NT2/D1 (cell line): ENCODE results near the gene KANSL2.
A peak's percentile ranks its signal among the peaks of the same experiment; 100 is the strongest.
"Not testable (repeated sequence)": the region's sequence is repeated elsewhere in the genome, so short reads cannot be mapped to it uniquely, and the experiment has no call there.

Experiments used
- DNase-seq: peaks from one replicate; pipeline ENCODE4 v3.0.0-alpha.2; 2011; ENCODE audit warnings: low read depth, low spot score
- H3K27me3 ChIP-seq: 2 replicates; pipeline ENCODE4 v1.6.0; 2011; ENCODE audit warnings: mild to moderate bottlenecking; ENCODE audit not compliant: insufficient read length, insufficient read depth
- H3K36me3 ChIP-seq: 2 replicates; pipeline ENCODE4 v1.6.1; 2011; ENCODE audit warnings: mild to moderate bottlenecking, low read length, mixed read lengths; ENCODE audit not compliant: insufficient read depth, insufficient read length
- H3K4me1 ChIP-seq: 2 replicates; pipeline ENCODE4 v1.5.1; 2011; ENCODE audit not compliant: insufficient read depth, insufficient read length
- H3K4me3 ChIP-seq: 2 replicates; pipeline ENCODE4 v1.5.1; 2011; ENCODE audit warnings: low read depth; ENCODE audit not compliant: insufficient read length
- H3K9ac ChIP-seq: 2 replicates; pipeline ENCODE4 v1.6.0; 2011; ENCODE audit warnings: low read depth; ENCODE audit not compliant: insufficient read length
- H3K9me3 ChIP-seq: 2 replicates; pipeline ENCODE4 v1.5.1; 2011; ENCODE audit warnings: mild to moderate bottlenecking, low read length; ENCODE audit not compliant: insufficient read depth
- SUZ12 ChIP-seq: IDR thresholded peaks from 2 replicates; pipeline ENCODE4 v1.6.1; 2011; ENCODE audit not compliant: insufficient read length, insufficient read depth; ENCODE audit errors: extremely low read depth
- YY1 ChIP-seq: IDR thresholded peaks from 2 replicates; pipeline ENCODE4 v1.6.1; 2011; ENCODE audit not compliant: insufficient read length, insufficient read depth
- ZNF274 ChIP-seq: IDR thresholded peaks from 2 replicates; pipeline ENCODE4 v1.6.1; 2011; ENCODE audit warnings: mild to moderate bottlenecking, low read depth, low read length

The KANSL2 gene, protein sequence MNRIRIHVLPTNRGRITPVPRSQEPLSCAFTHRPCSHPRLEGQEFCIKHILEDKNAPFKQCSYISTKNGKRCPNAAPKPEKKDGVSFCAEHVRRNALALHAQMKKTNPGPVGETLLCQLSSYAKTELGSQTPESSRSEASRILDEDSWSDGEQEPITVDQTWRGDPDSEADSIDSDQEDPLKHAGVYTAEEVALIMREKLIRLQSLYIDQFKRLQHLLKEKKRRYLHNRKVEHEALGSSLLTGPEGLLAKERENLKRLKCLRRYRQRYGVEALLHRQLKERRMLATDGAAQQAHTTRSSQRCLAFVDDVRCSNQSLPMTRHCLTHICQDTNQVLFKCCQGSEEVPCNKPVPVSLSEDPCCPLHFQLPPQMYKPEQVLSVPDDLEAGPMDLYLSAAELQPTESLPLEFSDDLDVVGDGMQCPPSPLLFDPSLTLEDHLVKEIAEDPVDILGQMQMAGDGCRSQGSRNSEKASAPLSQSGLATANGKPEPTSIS

DNA sequence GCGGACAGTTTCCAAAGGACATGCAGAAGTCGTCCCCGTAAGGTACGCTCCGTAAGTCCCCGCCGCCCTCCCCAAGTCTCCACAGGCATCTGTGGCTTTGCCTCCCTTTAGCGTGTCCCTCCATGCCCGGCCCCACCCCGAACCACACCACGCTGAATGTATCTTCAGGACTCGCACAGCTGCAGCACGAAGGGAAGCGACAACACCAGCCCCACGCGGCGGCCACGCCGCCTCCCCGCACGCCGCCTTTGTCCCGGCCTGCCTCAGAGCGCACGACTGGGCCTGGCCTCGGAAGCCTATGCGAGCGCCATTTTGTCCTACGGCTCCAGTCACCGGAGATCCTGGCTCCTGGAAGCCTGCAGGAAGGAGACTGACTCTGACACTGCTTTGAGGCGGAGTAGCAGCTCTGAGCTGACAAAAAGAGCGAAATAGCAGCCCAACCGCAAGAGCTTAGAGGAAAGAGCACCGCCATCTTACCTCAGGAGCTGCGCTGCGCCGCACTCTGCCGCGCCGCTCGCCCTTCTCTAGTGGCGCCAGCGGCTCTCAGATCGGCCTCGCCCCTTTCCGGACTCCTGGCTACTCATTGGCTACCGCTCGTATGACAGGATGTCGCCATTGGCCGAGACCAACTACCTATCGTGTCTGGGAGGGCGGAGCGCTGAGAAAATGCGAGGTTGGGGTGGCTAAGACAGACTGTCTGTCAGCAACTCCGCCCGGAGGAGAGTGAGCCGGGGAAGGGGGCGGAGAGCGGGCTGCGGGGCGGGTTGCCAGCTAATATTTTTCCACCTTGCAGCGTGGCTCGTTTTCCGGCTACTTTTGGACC is at the start of gene KANSL2:
Gene KANSL2, minus strand, starts transcription at position 529 of the 823 bp plus-strand sequence. CDS start 606 bp downstream, outside the sequence.
- TF ChIP-seq YY1, result peak; percentile 62
- no peak for TF ChIP-seq SUZ12
- H3K9me3 ChIP-seq, result no peaks in the 10 kb centered on the region
- H3K36me3 ChIP-seq, result peaks cover 43% of the 10 kb centered on the region
- peaks cover 7% of the 10 kb centered on the region for H3K27me3 ChIP-seq
- H3K4me3 ChIP-seq, result peak within 1 kb of the TSS; percentile 88
- peaks cover 3% of the 10 kb centered on the region for H3K4me1 ChIP-seq
- peak within 1 kb of the TSS; percentile 100 for H3K9ac ChIP-seq
- peak; percentile 98 for DNase-seq

- no peak overlapping the region for H3K9ac ChIP-seq
- no peaks in the 10 kb centered on the region for H3K27me3 ChIP-seq
- H3K4me1 ChIP-seq, result no peaks in the 10 kb centered on the region
- no peak overlapping the region for H3K4me3 ChIP-seq
- H3K36me3 ChIP-seq, result no peaks in the 10 kb centered on the region
- DNase-seq, result no peak
- TF ChIP-seq ZNF274 (no peak), SUZ12 (no peak), YY1 (no peak)
- peaks cover 4% of the 10 kb centered on the region; the same call in 1 of the 2 replicates for H3K9me3 ChIP-seq
Measured at GRCh38 chr12:48728807-48729206, 46.8 kb upstream of the KANSL2 start.

DNA sequence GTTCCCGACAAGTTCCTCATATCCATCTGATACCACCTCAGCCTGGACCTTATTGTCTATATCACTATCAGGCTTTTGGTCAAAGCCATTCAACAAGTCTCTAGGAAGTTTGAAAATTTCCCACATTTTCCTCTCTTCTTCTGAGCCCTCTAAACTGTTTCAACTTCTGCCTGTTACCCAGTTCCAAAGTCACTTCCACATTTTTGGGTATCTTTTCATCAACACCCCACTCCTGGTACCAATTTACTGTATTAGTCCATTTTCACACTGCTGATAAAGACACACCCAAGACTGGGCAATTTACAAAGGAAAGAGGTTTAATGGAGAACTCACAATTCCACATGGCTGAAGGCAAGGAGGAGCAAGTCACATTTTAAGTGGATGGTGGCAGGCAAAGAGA is 38.7 kb upstream of the KANSL2 start:
- H3K4me1 ChIP-seq, H3K9ac ChIP-seq, H3K27me3 ChIP-seq, H3K4me3 ChIP-seq, H3K36me3 ChIP-seq, DNase-seq: not testable (repeated sequence)
- peaks cover 25% of the 10 kb centered on the region; the same call in 1 of the 2 replicates for H3K9me3 ChIP-seq

GRCh38 chr12:48720171-48720570 is 38.1 kb upstream of the KANSL2 start:
- not testable (repeated sequence) for H3K9ac ChIP-seq, H3K4me3 ChIP-seq, H3K27me3 ChIP-seq, H3K4me1 ChIP-seq, DNase-seq, H3K36me3 ChIP-seq
- peaks cover 25% of the 10 kb centered on the region; the same call in 1 of the 2 replicates for H3K9me3 ChIP-seq

- not testable (repeated sequence) for DNase-seq, H3K9ac ChIP-seq, H3K4me1 ChIP-seq, H3K4me3 ChIP-seq, H3K27me3 ChIP-seq
- peaks cover 25% of the 10 kb centered on the region; the same call in 1 of the 2 replicates for H3K9me3 ChIP-seq
- H3K36me3 ChIP-seq, result peaks cover 15% of the 10 kb centered on the region
Measured at GRCh38 chr12:48719002-48719401, 37.0 kb upstream of the KANSL2 start.

DNA sequence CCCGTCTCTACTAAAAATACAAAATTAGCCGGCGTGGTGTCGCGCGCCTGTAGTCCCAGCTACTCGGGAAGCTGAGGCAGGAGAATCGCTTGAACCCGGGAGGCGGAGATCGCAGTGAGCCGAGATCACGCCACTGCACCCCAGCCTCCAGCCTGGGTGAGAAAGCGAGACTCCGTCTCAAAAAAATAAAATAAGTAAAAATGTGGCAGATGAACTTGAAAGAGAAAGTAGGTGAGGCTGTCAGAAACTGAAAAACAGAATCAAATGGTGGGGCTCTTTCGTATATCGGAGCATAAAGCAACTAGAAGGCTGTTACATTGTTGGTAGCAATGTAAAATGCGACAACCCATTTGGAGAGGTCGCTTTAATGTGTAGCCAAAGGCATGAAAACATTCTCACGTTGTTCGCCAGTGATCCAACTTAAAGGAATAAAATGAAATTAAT is 35.2 kb upstream of the KANSL2 start:
- Histone ChIP-seq H3K4me3 (peak overlapping the region; percentile 84), H3K4me1 (no peaks in the 10 kb centered on the region), H3K9me3 (peaks cover 40% of the 10 kb centered on the region), H3K27me3 (no peaks in the 10 kb centered on the region), H3K36me3 (peaks cover 32% of the 10 kb centered on the region), H3K9ac (peak overlapping the region; percentile 85)
- TF ChIP-seq YY1, result no peak
- no peak for TF ChIP-seq ZNF274
- no peak for TF ChIP-seq SUZ12
- DNase-seq, result no peak

- H3K4me3 ChIP-seq, result peak within 1 kb of the TSS; percentile 84
- H3K27me3 ChIP-seq, result no peaks in the 10 kb centered on the region
- H3K9ac ChIP-seq, result peak within 1 kb of the TSS; percentile 98
- no peak for TF ChIP-seq SUZ12
- no peak for TF ChIP-seq YY1
- no peak for TF ChIP-seq ZNF274
- H3K9me3 ChIP-seq, result peaks cover 43% of the 10 kb centered on the region
- DNase-seq, result peak; percentile 99
- peaks cover 37% of the 10 kb centered on the region for H3K36me3 ChIP-seq
- H3K4me1 ChIP-seq, result no peaks in the 10 kb centered on the region
Measured at GRCh38 chr12:48716493-48717251, 34.6 kb upstream of the KANSL2 start, which contains the start of gene CCNT1. TSS of gene CCNT1 (minus strand) at chr12:48716707. CDS start at chr12:48716675, 32 bp downstream.
